ENCODE data around the gene PBX3.
"Not testable (repeated sequence)": the region's sequence is repeated elsewhere in the genome, so short reads cannot be mapped to it uniquely, and the experiment has no call there.

Gene PBX3

DNA sequence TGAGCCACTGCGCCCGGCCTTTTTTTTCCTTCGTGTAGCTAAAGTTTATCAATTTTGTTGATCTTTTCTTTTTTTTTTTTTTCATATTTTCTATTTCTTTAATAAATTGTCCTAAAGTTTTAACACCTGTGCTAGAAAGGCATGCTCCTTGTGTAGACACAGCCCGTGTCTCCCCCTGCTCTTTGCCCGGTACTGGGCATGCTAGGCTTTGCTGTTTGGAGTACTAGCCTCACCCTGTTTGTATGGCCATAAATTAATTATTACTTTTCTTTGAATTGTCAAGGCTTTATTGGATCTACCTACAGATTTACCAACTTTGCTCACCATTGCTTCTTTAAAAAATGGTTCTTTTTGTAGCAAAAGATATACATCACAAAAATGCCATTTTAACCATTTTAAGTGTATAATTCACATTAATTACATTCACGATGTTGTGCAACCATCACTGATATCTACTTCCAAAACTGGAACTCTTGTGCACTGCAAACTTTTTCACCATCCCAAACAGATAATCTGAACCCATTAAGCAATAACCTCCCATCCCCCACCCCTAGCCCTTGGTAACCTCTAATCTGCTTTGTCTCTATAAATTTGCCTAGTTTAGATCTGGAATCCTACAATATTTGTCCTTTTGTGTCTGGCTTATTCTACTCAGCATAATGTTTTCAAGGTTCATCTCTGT is 31.5 kb downstream of the PBX3 start:
- DNase-seq (ENCODE audit: low spot score), result not testable (repeated sequence)

DNA sequence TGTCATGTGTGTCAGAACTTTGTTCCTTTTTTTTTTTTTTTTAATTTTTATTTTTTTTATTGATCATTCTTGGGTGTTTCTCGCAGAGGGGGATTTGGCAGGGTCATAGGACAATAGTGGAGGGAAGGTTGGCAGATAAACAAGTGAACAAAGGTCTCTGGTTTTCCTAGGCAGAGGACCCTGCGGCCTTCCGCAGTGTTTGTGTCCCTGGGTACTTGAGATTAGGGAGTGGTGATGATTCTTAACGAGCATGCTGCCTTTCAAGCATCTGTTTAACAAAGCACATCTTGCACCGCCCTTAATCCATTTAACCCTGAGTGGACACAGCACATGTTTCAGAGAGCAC is 32.0 kb downstream of the PBX3 start:
- not testable (repeated sequence) for DNase-seq (ENCODE audit: low spot score)

DNA sequence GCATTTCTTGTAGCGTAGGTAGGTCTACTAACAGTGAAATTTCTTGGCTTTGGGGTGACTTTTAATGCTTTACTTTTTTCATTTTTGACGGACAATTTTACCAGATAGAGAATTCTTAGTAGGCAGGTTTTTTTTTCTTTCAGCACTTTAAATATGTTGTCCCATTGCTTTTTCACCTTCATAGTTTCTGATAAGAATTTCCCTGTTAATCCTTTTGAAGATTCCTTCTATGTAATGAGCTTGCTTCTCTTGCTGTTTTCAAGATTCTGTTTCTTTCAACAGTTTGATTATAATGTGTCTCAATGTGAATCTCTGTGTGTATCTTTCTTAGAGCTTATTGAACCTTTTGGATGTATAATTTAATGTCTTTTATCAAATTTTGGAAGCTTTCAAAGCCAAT is 35.5 kb downstream of the PBX3 start:
- no peak for DNase-seq (ENCODE audit: low spot score)

DNA sequence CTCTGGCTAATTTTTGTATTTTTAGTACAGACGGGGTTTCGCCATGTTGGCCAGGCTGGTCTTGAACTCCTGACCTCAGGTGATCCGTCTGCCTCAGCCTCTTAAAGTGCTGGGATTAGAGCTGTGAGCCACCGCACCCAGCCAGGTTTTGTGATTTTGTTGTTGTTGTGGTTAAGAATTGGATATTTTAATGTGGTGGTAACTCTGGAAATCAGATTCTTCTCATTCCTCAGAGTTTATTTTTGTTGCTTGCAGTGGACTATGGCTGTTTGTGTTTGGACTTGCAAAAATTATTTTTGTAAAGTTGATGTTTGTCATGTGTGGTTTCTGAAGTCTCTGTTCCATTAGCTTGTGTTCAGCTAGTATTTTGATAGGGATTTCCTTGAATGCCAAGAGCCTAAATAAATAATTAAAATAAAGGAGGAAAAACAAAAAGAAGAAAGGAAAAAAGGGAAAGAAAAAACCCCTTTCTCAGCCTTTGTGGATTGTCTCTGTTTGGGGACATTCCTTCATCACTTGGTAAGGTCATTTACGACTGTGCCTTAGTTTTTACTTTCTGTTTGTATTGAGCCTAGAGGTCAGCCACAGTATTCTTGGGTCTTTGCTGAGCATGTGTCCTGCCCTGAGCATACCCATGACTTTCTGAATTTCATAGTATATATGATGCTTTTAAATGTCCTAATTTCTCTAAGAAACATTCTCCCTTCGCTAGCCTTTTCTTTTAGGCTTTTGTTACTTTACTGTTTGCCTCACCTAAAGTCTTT is 37.3 kb downstream of the PBX3 start:
- no peak for DNase-seq (ENCODE audit: low spot score)

DNA sequence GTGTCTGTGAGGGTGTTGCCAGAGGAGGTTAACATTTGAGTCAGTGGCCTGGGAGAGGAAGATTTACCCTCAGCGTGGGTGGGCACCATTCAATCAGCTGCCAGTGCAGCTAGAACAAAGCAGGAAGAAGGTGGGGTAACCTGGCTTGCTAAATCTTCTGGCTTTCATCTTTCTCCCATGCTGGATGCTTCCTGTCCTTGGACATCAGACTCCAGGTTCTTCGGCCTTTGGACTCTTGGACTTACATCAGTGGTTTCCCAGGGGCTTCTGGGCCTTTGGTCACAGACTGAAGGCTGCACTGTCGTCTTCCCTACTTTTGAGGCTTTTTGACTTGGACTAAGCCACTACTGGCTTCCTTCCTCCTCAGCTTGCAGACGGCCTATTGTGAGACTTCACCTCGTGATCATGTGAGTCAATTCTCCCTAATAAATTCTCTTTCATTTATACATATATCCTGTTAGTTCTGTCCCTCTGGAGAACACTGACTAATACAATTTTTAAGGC is 38.1 kb downstream of the PBX3 start:
- no peak for DNase-seq (ENCODE audit: low spot score)

DNA sequence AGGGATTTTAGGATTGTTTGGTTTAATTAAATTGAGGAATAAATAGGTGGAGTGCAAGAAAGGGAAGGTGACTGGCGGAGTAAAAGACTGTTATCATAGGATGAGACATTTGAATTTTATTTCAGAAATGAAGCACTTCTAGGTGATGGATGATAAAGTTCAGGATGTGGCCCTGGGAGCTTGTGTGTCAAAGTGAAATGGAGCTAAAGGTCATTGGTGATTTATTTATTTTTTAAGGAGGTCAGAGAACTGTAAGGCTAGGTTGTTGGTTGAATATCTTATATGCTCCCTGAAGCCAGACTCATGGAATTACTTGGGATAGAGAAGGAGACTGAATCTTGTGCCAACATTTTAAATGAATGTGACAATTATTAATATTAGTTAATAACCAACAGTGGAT is 40.5 kb downstream of the PBX3 start:
- no peak for DNase-seq (ENCODE audit: low spot score)

DNA sequence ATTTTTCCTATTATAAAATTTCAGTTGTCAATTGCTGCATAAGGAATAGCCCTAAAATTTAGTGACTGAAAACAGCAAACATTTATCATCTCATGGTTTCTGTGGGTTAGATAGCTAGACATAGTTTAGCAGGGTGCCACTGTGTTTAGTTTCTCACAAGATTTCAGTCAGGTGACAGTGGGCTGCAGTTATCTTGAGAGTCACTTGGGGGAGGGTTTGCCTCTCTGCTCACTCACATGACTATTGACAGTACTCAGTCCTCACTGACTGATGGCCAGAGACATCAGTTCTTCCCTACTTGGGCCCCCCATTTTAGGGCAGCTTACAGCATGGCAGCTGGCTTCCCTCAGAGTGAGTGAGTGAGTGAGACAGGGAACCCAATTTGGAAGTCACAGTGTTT is 42.0 kb downstream of the PBX3 start:
- DNase-seq (ENCODE audit: low spot score), result no peak

DNA sequence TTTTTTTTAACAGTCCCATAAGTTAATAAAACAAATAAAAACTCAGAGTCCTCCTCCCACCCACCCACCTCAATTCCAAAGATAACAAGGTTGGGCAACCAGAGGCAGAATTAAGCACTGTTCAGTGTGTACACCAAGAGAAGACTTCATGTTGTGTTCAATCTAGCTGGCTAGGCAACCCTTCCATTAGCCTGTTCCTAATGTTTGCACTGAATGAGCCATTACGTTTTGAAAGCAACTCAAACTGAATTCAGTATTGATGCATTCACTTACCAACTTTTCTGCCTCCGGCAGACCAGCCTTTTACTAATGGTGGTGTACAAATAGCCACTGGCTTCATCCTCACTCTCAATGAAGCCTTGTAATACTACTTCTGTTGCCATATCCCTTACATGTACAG is 47.5 kb downstream of the PBX3 start:
- DNase-seq (ENCODE audit: low spot score), result no peak

DNA sequence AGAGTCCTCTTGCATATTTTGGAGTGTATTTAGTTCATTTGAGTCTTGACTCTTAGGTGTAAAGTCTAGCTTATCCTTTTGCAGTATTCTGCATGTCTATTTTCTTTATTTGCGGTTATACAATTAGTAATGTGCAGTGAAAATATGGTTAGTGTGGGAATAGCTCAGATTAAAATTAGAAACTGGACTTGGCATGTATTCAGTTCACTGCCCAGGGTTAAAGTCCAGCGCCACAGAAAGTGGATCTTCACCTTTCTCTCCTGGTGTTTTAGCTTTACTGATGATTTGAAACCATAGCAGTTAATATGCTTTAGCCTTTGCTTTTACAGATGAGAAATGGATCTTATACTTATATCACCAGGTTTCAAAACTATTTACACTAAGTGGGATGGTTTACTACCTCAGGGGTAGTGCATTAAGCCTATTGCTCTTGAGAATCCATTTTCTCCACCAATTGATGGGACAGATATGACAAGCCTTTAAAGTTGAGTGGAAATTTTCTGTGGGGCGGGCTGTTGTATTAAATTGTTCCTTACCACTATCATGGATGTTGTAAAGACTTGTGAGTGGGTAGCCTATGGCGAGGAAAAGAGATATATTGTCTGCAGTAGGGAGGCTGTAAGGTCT is 48.9 kb downstream of the PBX3 start:
- DNase-seq (ENCODE audit: low spot score), result no peak

DNA sequence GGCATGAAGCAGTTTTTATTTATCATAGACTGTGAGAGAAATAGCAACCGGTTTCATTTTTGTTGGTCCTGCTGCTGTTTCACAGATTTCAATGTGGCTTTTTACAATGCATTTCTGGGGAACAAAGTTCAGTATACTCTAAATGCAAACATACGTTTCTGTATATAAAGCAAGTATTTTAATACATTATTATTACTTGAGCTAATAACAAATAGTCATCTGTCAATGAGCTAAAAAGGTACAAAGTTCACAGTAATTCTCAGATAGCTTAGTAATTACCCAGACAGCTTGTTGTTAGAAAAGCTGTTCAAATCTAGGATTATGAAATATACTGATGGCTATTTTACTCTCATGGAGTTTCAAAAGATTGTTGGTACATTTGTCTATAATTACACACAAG is 50.8 kb downstream of the PBX3 start:
- DNase-seq (ENCODE audit: low spot score), result no peak

DNA sequence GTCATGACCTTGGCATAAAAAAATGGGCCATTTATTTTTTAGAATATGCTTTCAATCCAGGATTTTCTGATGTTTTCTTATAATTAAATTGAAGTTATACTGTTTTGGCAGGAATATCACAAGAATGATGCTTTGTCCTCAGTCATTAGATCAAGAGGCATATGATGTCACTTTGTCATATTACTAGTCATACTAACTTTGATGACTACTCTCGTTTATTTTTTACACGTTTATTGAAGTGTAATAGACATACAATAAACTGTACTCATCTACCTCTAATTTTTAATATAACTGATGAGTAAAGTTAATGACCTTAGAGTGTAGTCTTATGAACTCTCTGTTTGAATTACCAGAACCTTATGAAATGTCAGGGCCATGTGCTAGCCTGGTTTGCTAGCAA is 56.4 kb downstream of the PBX3 start:
- no peak for DNase-seq (ENCODE audit: low spot score)

DNA sequence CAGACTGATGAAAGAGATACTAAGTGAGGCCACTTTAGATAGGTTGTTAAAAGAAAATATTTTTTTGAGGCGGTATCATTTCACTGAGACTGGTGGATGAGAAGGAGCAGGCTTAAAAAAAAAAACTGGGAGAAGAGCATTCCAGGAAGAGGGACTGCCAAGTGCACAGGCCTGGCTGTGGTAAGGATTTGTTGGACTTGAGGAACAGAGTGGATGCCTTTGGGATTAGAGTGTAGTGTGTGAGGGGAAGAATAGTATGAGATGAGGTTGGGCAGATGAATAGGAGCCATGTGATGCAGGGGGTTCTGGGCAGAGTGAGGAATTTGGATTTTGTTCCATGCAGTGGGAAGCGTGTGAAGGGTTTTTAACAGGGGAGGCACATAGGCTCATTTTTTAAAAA is 57.9 kb downstream of the PBX3 start:
- no peak for DNase-seq (ENCODE audit: low spot score)

DNA sequence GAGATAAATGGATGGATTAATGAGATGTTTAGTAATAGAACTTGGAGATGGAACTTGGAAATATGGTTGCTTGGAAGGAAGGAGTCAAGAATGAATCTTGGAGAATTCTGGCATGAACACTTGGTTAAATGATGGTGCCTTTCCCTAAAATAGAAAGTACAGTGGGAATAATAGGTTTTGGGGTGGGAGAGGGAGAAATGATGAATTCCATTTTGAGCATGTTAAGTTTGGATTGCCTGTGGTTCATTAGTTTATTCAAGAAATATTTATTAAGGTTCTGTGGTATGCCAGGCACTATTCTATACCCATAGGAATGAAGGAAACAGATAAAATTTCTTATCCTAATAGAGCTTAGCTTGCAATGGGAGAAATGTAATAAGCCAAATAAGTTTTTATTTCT is 58.4 kb downstream of the PBX3 start:
- no peak for DNase-seq (ENCODE audit: low spot score)

DNA sequence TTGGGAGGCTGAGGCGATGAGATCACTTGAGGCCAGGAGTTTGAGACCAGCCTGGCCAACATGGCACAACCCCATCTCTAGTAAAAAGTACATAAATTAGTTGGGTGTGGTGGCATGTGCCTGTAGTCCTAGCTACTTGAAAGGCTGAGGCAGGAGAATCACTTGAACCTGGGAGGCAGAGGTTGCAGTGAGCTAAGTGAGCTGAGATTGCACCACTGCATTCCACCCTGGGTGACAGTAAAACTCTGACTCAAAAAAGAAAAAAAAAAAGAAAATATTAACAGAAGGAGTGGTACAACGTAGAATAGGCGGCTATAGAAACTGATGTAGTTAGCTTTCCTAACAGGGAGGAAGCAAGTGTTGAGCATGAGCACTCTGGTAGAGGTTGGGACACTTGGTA is 59.9 kb downstream of the PBX3 start:
- no peak for DNase-seq (ENCODE audit: low spot score)

DNA sequence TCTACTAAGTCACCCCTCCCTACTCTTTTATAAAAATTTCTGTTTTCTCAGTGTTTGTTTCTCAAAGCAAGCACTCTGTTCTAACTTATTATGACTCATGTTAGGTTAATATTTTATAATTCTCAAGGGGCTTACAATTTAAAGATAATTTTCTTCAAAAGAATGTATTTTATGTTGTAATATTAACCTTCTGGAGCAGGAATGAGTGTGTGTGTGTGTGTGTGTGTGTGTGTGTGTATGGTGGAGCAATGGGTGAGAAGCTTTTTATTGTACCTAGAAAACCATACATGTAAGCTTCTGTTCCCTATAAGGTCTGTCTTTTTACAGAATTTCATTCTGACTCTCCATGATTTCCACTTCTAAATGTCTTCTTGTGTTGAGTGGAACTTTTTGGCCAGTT is 63.0 kb downstream of the PBX3 start:
- no peak for DNase-seq (ENCODE audit: low spot score)

DNA sequence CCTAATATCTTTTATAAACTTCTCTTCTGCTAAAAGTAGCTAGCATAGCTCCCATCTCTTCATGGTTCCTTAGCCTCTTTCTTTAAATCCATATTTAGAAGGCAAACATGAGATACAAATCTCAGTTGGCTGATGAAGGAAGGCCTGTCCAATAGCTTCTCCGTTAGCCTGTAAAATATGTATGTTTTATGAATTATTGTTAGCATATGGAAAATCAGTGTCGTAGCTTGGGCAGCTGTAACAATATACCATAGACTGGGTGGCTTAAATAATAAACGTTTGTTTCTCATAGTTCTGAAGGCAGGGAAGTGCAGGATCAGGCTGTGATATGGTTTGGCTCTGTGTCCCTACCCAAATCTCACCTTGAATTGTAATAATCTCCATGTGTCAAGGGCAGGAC is 63.8 kb downstream of the PBX3 start:
- no peak for DNase-seq (ENCODE audit: low spot score)

DNA sequence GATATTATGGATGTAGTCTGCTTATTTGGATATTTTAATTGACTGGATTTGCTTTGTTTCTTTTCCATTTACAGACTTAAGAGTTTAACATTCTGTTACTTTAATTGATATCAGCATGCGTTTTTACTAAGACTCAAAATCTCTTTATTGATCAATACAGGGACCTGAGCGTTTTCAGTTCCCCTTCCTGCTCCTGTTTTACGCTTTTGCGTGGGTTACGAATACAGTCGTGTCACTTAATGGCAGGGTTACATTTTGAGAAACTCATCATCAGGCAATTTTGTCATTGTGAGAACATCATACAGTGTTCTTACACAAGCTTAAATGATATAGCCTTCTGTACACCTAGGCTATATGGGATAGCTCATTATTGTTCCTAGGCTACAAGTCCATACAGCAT is 65.2 kb downstream of the PBX3 start:
- DNase-seq (ENCODE audit: low spot score), result no peak

DNA sequence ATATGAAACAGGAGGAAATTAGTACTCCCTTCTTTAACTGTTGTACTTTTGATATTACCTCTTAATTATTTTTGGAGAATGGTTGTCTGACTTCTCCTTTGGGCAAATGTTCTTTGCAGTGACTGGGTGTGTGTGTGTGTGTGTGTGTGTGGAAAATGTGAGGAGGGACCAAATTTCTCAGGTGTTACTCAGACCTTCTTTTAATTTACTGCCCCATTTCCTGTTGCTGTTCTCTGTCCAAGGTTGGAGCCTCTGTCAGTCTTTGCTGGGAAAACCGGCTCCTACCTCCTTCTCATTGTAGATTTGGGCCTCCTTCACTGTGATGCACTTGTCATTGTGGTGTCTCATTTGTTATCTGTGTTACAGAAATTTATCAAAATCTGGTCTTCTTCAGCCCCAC is 68.4 kb downstream of the PBX3 start:
- no peak for DNase-seq (ENCODE audit: low spot score)

DNA sequence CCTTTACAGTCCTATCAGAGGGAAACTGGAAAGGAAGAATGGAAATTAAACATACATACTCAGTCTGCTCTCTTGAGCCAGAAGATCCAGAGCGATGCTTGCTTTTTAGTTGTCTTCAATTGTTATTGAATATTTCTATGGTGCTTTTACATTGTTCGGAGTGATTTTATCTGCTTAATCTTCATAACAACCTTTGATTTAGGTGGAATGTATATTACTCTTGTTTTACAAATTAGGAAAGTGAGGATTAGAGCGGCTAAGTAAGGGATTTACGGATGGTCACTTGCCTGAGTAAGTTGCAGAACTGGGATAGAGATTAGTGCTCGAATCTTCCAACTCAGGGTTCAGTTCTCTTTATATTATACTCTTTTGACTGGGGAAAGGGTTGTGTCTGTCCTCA is 69.1 kb downstream of the PBX3 start:
- no peak for DNase-seq (ENCODE audit: low spot score)

DNA sequence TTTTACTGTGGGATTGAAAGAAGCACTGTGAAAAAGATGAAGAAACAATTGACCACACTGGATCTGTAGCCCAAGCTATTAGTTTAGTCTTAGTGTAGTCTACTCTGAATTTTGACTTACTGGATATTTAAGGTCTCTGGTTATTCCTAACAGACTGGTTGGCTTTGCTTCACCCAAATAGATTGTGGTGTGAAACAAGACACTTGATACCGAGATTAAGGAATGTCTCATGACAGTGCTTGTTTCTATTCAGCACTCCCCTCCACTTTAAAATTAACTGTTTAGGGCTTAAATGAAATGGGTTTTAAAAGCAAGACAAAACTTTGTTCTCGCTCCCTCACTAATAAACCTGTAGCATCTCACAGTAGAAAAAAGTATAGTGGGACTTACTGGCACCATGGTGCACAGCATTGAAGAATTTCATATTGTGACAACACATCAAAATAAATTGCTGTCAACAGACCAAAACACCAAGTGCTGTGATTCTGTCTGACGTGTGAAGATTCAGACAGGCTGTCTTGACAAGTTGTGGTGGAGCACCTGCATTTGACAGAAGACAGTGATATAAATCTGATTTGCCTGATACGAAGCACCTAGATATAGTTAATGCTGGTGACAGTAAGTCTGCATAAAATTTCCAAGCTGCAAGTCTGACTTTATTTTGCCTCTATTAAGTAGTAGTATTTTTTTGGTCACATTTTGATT is 73.1 kb downstream of the PBX3 start:
- no peak for DNase-seq (ENCODE audit: low spot score)

DNA sequence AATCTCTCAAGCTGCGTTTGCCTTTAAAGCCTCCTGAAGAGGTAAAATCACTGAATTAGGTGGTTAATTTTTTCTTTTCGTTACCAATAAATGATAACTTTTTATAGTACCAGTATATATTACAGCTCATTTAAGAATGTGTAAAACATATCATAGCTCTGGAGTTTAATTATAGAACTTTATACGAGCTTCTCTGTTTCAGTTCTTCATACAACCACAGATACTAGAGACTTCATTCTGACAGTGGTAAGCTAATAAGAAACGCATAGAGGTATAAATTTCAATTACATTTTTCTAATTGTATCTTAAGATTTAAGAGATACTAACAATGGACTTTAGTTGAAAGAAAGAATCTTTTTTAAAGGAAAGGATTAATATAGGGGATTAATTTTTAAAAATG is 73.9 kb downstream of the PBX3 start:
- no peak for DNase-seq (ENCODE audit: low spot score)

DNA sequence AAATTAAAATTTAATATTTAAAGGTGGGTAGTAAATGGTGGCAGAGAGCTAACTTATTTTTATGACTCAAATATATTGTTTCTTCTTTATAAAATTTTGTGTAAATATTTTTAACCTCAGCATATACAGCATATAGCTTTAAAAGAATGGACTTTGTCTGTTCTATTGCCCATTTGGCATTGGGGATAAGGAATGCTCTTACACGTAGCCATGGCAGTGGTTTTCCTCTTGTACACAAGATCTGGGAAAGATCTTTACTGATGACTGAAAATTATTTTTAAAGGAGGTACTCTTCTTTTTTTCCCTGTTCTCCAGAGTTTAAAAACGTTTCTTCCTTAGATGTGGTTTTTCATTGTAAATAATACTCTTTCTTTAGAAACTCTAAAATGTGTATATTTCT is 75.0 kb downstream of the PBX3 start:
- DNase-seq (ENCODE audit: low spot score), result no peak

DNA sequence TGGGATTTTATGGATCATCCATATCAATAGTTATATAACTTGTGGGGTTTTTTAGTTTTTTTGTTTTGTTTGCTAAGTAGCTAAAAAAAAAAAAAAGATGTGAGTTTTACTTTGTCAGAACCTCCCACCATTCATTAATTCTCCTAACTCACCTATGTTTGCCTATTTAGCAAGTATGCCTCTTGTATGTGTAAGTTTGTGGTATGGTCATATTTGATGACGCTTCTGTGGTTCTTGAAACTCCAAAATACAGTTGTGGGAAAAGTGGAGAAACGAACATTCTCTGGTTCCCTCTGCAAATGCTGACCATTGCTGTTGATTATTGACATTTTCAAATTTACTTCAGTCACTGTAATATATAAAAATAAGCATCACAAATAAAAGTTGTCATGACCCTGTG is 75.7 kb downstream of the PBX3 start:
- DNase-seq (ENCODE audit: low spot score), result no peak
